NCI-H128 (cell line): ENCODE measurements around the gene PDCD11.
"Not testable (repeated sequence)": the region's sequence is repeated elsewhere in the genome, so short reads cannot be mapped to it uniquely, and the experiment has no call there.

Source experiments
- DNase-seq: peaks from one replicate; lab custom pipeline; 2025; ENCODE audit not compliant: unreplicated experiment; lab: John Stamatoyannopoulos, UW

The PDCD11 gene

GRCh38 chr10:103415581-103415980, 19.2 kb downstream of the PDCD11 start:
- DNase-seq: no peak

GRCh38 chr10:103416436-103417147, 20.2 kb downstream of the PDCD11 start:
- DNase-seq: no peak

- not testable (repeated sequence) for DNase-seq
These were observed 20.7 kb downstream of the PDCD11 start for GRCh38 chr10:103417148-103417469.

GRCh38 chr10:103417601-103418000, 21.2 kb downstream of the PDCD11 start:
- DNase-seq: no peak

GRCh38 chr10:103419101-103419500, 22.7 kb downstream of the PDCD11 start:
- no peak for DNase-seq

GRCh38 chr10:103423748-103424147, 27.3 kb downstream of the PDCD11 start:
- DNase-seq: no peak

- DNase-seq: no peak
These were observed 31.4 kb downstream of the PDCD11 start for GRCh38 chr10:103427866-103428265.

GRCh38 chr10:103428989-103429643, 32.7 kb downstream of the PDCD11 start:
- DNase-seq: no peak

- DNase-seq: no peak
These were observed 33.2 kb downstream of the PDCD11 start for GRCh38 chr10:103429647-103430046.

GRCh38 chr10:103431902-103432301, 35.5 kb downstream of the PDCD11 start:
- DNase-seq: no peak

GRCh38 chr10:103433858-103434257, 37.4 kb downstream of the PDCD11 start:
- DNase-seq: no peak

- DNase-seq: no peak
These were observed 43.4 kb downstream of the PDCD11 start for GRCh38 chr10:103439776-103440175.

GRCh38 chr10:103440416-103440815, 44.0 kb downstream of the PDCD11 start:
- DNase-seq: no peak

- no peak for DNase-seq
These were observed 44.8 kb downstream of the PDCD11 start for GRCh38 chr10:103441206-103441605.

GRCh38 chr10:103441611-103442010, 45.2 kb downstream of the PDCD11 start:
- no peak for DNase-seq

GRCh38 chr10:103442031-103442461, 45.6 kb downstream of the PDCD11 start:
- DNase-seq: no peak

- DNase-seq: no peak
These were observed 47.2 kb downstream of the PDCD11 start for GRCh38 chr10:103443475-103444185.

- DNase-seq: no peak
These were observed 48.1 kb downstream of the PDCD11 start for GRCh38 chr10:103444478-103444877.

GRCh38 chr10:103445366-103445765, 48.9 kb downstream of the PDCD11 start:
- DNase-seq: no peak

GRCh38 chr10:103445767-103446567, 49.5 kb downstream of the PDCD11 start:
- no peak for DNase-seq

- DNase-seq: no peak
These were observed 50.8 kb downstream of the PDCD11 start for GRCh38 chr10:103447187-103447586.
